Prostate gland (tissue), 2 donors: ENCODE data around the gene AEN. TPM values are rescaled to one million over a fixed set of nuclear protein-coding genes. Genes with fewer than 3 reads are reported as not detected.

Experiments used
- DNase-seq: peaks from one replicate; pipeline ENCODE4 v3.0.0-alpha.2; 2019; ENCODE audit warnings: low spot score
- H3K27ac ChIP-seq, 2 donors: fragments of 200-600 bp; sonication (generic); 2 replicates each; pipeline ENCODE4 v1.5.1; 2017 to 2019
- H3K27me3 ChIP-seq: fragments of 200-600 bp; sonication (generic); replicated peaks from 2 replicates; pipeline ENCODE4 v1.5.1; 2019; ENCODE audit not compliant: insufficient read depth
- H3K36me3 ChIP-seq, 2 donors: fragments of 200-600 bp; sonication (generic); 1 replicate in 1 of 2; 2 replicates in 1 of 2; pipeline versions ENCODE4 v1.5.1 to v1.8.1; 2017 to 2019
- H3K4me1 ChIP-seq: fragments of 200-600 bp; sonication (generic); replicated peaks from 2 replicates; pipeline ENCODE4 v1.5.1; 2019
- H3K4me3 ChIP-seq, 2 donors: fragments of 200-600 bp; sonication (generic); 2 replicates each; pipeline ENCODE4 v1.5.1; 2017 to 2019
- H3K9me3 ChIP-seq: fragments of 200-600 bp; sonication (generic); 2 replicates; pipeline ENCODE4 v1.5.1; 2017
- CTCF ChIP-seq, 4 experiments: fragments of 200-600 bp in 2 of 4; fragments of 450-650 bp in 2 of 4; sonication (generic) in 2 of 4; IDR thresholded peaks; 1 replicate in 3 of 4; 2 replicates in 1 of 4; pipeline ENCODE4 v1.5.1; 2016 to 2019; ENCODE audit warnings: antibody characterized with exemption in 4 of 4, mild to moderate bottlenecking in 2 of 4, moderate library complexity in 2 of 4
- POLR2A ChIP-seq: fragments of 450-650 bp; IDR thresholded peaks from one replicate; pipeline ENCODE4 v1.6.1; 2016; ENCODE audit warnings: antibody characterized with exemption, mild to moderate bottlenecking
- POLR2AphosphoS5 ChIP-seq: sonication (generic); formaldehyde crosslinking; IDR thresholded peaks from one replicate; pipeline ENCODE4 v1.6.1; 2017; ENCODE audit warnings: antibody characterized with exemption
- WGBS: methylation state at CpG from one replicate; pipeline ENCODE4 v1.1.5; 2018; 5-methylcytosine and 5-hydroxymethylcytosine counted together
- intact Hi-C: fragments of 100-400 bp; cut with DNase I; formaldehyde crosslinking; loops from one replicate; pipeline ENCODE4 v1.14.2; 2022
- total RNA-seq, 2 donors: library from RNA; depleted of rRNA; stranded (reverse); fragments of >200 nt; gene quantifications; one replicate each; pipeline ENCODE4 v1.1.0, GENCODE V29; 2016

Gene AEN
- total RNA-seq, 2 donors from 2014 or later, result 20.4 to 30.4 TPM

GRCh38 chr15:88618686-88619085 is 2.5 kb upstream of the AEN start:
- Histone ChIP-seq H3K27me3 (no peaks in the 10 kb centered on the region), H3K9me3 (no peaks in the 10 kb centered on the region), H3K36me3 (no peaks in the 10 kb centered on the region), H3K27ac (no peak overlapping the region), H3K4me1 (peaks cover 6% of the 10 kb centered on the region), H3K4me3 (no peak overlapping the region)
- TF ChIP-seq POLR2A (no peak), CTCF (IDR thresholded peaks at IDR 0.05) (no peak), POLR2AphosphoS5 (no peak)
- intact Hi-C loops, result no loop called here
- no peak for DNase-seq

- Histone ChIP-seq H3K4me3 (no peak overlapping the region), H3K27me3 (no peaks in the 10 kb centered on the region), H3K36me3 (no peaks in the 10 kb centered on the region), H3K27ac (no peak overlapping the region), H3K9me3 (no peaks in the 10 kb centered on the region), H3K4me1 (peaks cover 6% of the 10 kb centered on the region)
- TF ChIP-seq CTCF (IDR thresholded peaks at IDR 0.05), result no peak
- no peak for TF ChIP-seq POLR2AphosphoS5
- TF ChIP-seq POLR2A, result no peak
- DNase-seq, result no peak
- WGBS, result 79% methylated on average over 2 of the region's 2 CpGs
- intact Hi-C loops, result loop anchor here (10.0 kb wide), 1 partner anchor 75 kb away; the partner anchor contains the start of gene DET1
Observed at GRCh38 chr15:88619796-88620195, 1.3 kb upstream of the AEN start.

- TF ChIP-seq POLR2A (no peak), CTCF (IDR thresholded peaks at IDR 0.05) (no peak), POLR2AphosphoS5 (no peak)
- peak overlapping the region; percentile 77 to 80 for H3K4me3 ChIP-seq
- intact Hi-C loops, result loop anchor here (10.0 kb wide), 1 partner anchor 77 kb away; the partner anchor contains the start of gene DET1
- peak overlapping the region; percentile 64 to 65 for H3K27ac ChIP-seq
- H3K9me3 ChIP-seq, result no peaks in the 10 kb centered on the region
- no peaks in the 10 kb centered on the region for H3K27me3 ChIP-seq
- H3K36me3 ChIP-seq, result peaks cover 0 to 4% of the 10 kb centered on the region in 2 donors
- WGBS, result 19% methylated on average over 17 of the region's 17 CpGs
- H3K4me1 ChIP-seq, result peaks cover 6% of the 10 kb centered on the region
- DNase-seq, result no peak
Observed at GRCh38 chr15:88621789-88622604, 857 bp downstream of the AEN start.

- intact Hi-C loops, result loop anchor here (10.0 kb wide), 1 partner anchor 78 kb away; the partner anchor contains the start of gene DET1
- Histone ChIP-seq H3K27me3 (no peaks in the 10 kb centered on the region), H3K36me3 (peaks cover 0 to 4% of the 10 kb centered on the region in 2 donors), H3K4me1 (peaks cover 6% of the 10 kb centered on the region), H3K27ac (peak overlapping the region; percentile 64 to 65), H3K9me3 (no peaks in the 10 kb centered on the region), H3K4me3 (peak overlapping the region; percentile 77 to 80)
- no peak for DNase-seq
- WGBS, result 38% methylated on average over 5 of the region's 5 CpGs
- TF ChIP-seq POLR2AphosphoS5, result no peak
- no peak for TF ChIP-seq CTCF (IDR thresholded peaks at IDR 0.05)
- no peak for TF ChIP-seq POLR2A
Observed at GRCh38 chr15:88622605-88622975, 1.4 kb downstream of the AEN start.
